HEK293T (cell line): Measurements from ENCODE around the gene TRPM3.

Experiments
- CTCF ChIA-PET: fragments of 350-600 bp; formaldehyde crosslinking; extraction: SDS; loops from one replicate; lab custom pipeline; 2021; ENCODE audit warnings: antibody characterized with exemption, inconsistent platforms; lab: Yijun Ruan, JAX
- POLR2A ChIA-PET: fragments of 350-600 bp; formaldehyde crosslinking; extraction: SDS; loops from one replicate; lab custom pipeline; 2020; ENCODE audit warnings: antibody characterized with exemption, inconsistent platforms; lab: Yijun Ruan, JAX
- DNase-seq: peaks from one replicate; pipeline ENCODE4 v3.0.0; 2012; ENCODE audit warnings: mixed read lengths; ENCODE audit errors: extremely low spot score
- ARNT ChIP-seq: fragments of 450-650 bp; IDR thresholded peaks from 2 replicates; pipeline ENCODE4 v1.6.1; 2017; ENCODE audit warnings: mild to moderate bottlenecking
- BHLHE40 ChIP-seq: fragments of 450-650 bp; IDR thresholded peaks from 2 replicates; pipeline ENCODE4 v1.6.1; 2016; ENCODE audit warnings: mild to moderate bottlenecking, moderate library complexity, borderline replicate concordance
- CTBP1 ChIP-seq: fragments of 450-650 bp; IDR thresholded peaks from 2 replicates; pipeline ENCODE4 v1.6.1; 2016; ENCODE audit warnings: borderline replicate concordance
- ELF4 ChIP-seq: fragments of 450-650 bp; IDR thresholded peaks from 2 replicates; pipeline ENCODE4 v1.6.1; 2017; ENCODE audit warnings: antibody characterized with exemption
- FOXA1 ChIP-seq: fragments of 450-650 bp; IDR thresholded peaks from 2 replicates; pipeline ENCODE4 v1.6.1; 2016; ENCODE audit warnings: mild to moderate bottlenecking
- FOXK2 ChIP-seq: fragments of 450-650 bp; IDR thresholded peaks from 2 replicates; pipeline ENCODE4 v1.6.1; 2016; ENCODE audit warnings: mild to moderate bottlenecking
- FOXM1 ChIP-seq: fragments of 450-650 bp; IDR thresholded peaks from 2 replicates; pipeline ENCODE4 v1.6.1; 2017; ENCODE audit warnings: mild to moderate bottlenecking, borderline replicate concordance
- HDGF ChIP-seq: fragments of 450-650 bp; IDR thresholded peaks from 2 replicates; pipeline ENCODE4 v1.6.1; 2017; ENCODE audit warnings: antibody characterized with exemption, borderline replicate concordance
- L3MBTL2 ChIP-seq: fragments of 450-650 bp; conservative IDR thresholded peaks from 2 replicates; pipeline ENCODE4 v1.6.1; 2016; ENCODE audit warnings: mild to moderate bottlenecking
- LEF1 ChIP-seq: fragments of 450-650 bp; IDR thresholded peaks from 2 replicates; pipeline ENCODE4 v1.6.1; 2017; ENCODE audit warnings: mild to moderate bottlenecking, borderline replicate concordance
- NFRKB ChIP-seq: fragments of 450-650 bp; IDR thresholded peaks from 2 replicates; pipeline ENCODE4 v1.6.1; 2016; ENCODE audit warnings: mild to moderate bottlenecking, moderate library complexity
- SP1 ChIP-seq: fragments of 450-650 bp; IDR thresholded peaks from 2 replicates; pipeline ENCODE4 v1.6.1; 2017
- SUZ12 ChIP-seq: fragments of 450-650 bp; IDR thresholded peaks from 2 replicates; pipeline ENCODE4 v1.6.1; 2016; ENCODE audit warnings: mild to moderate bottlenecking
- TARDBP ChIP-seq: fragments of 450-650 bp; IDR thresholded peaks from 2 replicates; pipeline ENCODE4 v1.6.1; 2016
- ZNF384 ChIP-seq: fragments of 450-650 bp; IDR thresholded peaks from 2 replicates; pipeline ENCODE4 v1.6.1; 2016
- TF ChIP-seq, protein P1 (sequence below): fragments of 450-650 bp; IDR thresholded peaks from 2 replicates; pipeline ENCODE4 v1.6.1; 2016

The TRPM3 gene

GRCh38 chr9:70493029-70493428 lies 628.4 kb downstream of the TRPM3 start:
- no peak for DNase-seq
- ChIA-PET POLR2A (no interaction called here), CTCF (no interaction called here)
- TF ChIP-seq L3MBTL2 (no peak), BHLHE40 (no peak), ZNF384 (no peak), CTBP1 (no peak), NFRKB (no peak), FOXK2 (no peak), FOXA1 (no peak), ARNT (no peak), HDGF (no peak), ELF4 (no peak), FOXM1 (no peak), SUZ12 (no peak), TARDBP (no peak), LEF1 (no peak), SP1 (no peak)
- TF ChIP-seq, protein P1, sequence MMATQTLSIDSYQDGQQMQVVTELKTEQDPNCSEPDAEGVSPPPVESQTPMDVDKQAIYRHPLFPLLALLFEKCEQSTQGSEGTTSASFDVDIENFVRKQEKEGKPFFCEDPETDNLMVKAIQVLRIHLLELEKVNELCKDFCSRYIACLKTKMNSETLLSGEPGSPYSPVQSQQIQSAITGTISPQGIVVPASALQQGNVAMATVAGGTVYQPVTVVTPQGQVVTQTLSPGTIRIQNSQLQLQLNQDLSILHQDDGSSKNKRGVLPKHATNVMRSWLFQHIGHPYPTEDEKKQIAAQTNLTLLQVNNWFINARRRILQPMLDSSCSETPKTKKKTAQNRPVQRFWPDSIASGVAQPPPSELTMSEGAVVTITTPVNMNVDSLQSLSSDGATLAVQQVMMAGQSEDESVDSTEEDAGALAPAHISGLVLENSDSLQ, result no peak

DNA sequence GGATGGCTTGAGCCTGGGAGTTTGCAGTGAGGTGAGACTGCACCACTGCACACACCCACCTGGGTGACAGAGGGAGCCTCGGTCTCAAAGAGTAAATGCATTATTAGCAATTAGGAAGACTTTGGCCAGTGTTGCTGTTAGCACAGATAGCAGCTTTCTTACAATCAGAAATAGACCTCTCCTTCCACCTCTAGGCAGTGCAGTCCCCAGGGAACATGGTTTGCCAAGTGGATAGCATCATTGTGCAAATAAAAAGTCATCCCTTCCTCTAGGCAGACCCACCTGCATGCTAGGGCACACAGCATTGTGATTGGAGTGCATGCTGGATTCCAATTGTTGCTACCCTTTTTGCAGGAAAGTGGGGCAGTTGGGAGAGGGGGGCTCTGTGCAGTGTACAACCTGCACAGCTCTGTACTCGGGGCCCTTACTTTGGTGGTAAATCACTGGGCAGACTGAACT lies 629.1 kb downstream of the TRPM3 start:
- CTCF ChIA-PET, result no interaction called here
- no peak for DNase-seq
- POLR2A ChIA-PET, result no interaction called here
- TF ChIP-seq TARDBP, result no peak
- no peak for TF ChIP-seq SUZ12
- no peak for TF ChIP-seq HDGF
- no peak for TF ChIP-seq BHLHE40
- TF ChIP-seq CTBP1, result no peak
- TF ChIP-seq LEF1, result no peak
- TF ChIP-seq ELF4, result no peak

GRCh38 chr9:70491426-70492318 lies 629.7 kb downstream of the TRPM3 start:
- DNase-seq, result no peak
- ChIA-PET CTCF (interaction anchor here (0.6 kb wide), 1 partner anchor 13 kb away, joined by 5 read pairs; no protein-coding TSS in a partner anchor), POLR2A (interaction anchor here (1.3 kb wide), 1 partner anchor 73 kb away, joined by 7 read pairs; no protein-coding TSS in a partner anchor)
- TF ChIP-seq SP1, result no peak
- TF ChIP-seq SUZ12, result no peak
- no peak for TF ChIP-seq CTBP1
- TF ChIP-seq NFRKB, result no peak
- no peak for TF ChIP-seq ARNT
- TF ChIP-seq ELF4, result no peak
- no peak for TF ChIP-seq BHLHE40
- TF ChIP-seq LEF1, result no peak
- TF ChIP-seq L3MBTL2, result no peak

GRCh38 chr9:70490478-70490877 lies 630.9 kb downstream of the TRPM3 start:
- no peak for TF ChIP-seq BHLHE40
- no peak for TF ChIP-seq SP1
- TF ChIP-seq FOXK2, result no peak
- TF ChIP-seq FOXM1, result no peak
- TF ChIP-seq ELF4, result no peak
- no peak for TF ChIP-seq TARDBP
- TF ChIP-seq ZNF384, result no peak
- no peak for TF ChIP-seq NFRKB
- TF ChIP-seq CTBP1, result no peak
- no peak for TF ChIP-seq HDGF
- TF ChIP-seq ARNT, result no peak
- TF ChIP-seq L3MBTL2, result no peak
- TF ChIP-seq SUZ12, result no peak
- TF ChIP-seq FOXA1, result no peak
- ChIA-PET POLR2A (interaction anchor here (1.3 kb wide), 1 partner anchor 72 kb away, joined by 7 read pairs; no protein-coding TSS in a partner anchor), CTCF (no interaction called here)
- DNase-seq, result no peak

- TF ChIP-seq LEF1 (no peak), ELF4 (no peak), FOXK2 (no peak), SUZ12 (no peak), FOXM1 (no peak), L3MBTL2 (no peak), NFRKB (no peak), TARDBP (no peak), ARNT (no peak), HDGF (no peak), SP1 (no peak), ZNF384 (no peak), BHLHE40 (no peak), CTBP1 (no peak), FOXA1 (no peak)
- TF ChIP-seq, protein P1, result no peak
- ChIA-PET CTCF (interaction anchor here (0.8 to 1.2 kb wide), 2 partner anchors 12 to 114 kb away, joined by 4 to 9 read pairs; no protein-coding TSS in a partner anchor), POLR2A (interaction anchor here (1.8 kb wide), 1 partner anchor 70 kb away, joined by 9 read pairs; no protein-coding TSS in a partner anchor)
- no peak for DNase-seq
Observed at GRCh38 chr9:70488793-70489105, 632.7 kb downstream of the TRPM3 start.

DNA sequence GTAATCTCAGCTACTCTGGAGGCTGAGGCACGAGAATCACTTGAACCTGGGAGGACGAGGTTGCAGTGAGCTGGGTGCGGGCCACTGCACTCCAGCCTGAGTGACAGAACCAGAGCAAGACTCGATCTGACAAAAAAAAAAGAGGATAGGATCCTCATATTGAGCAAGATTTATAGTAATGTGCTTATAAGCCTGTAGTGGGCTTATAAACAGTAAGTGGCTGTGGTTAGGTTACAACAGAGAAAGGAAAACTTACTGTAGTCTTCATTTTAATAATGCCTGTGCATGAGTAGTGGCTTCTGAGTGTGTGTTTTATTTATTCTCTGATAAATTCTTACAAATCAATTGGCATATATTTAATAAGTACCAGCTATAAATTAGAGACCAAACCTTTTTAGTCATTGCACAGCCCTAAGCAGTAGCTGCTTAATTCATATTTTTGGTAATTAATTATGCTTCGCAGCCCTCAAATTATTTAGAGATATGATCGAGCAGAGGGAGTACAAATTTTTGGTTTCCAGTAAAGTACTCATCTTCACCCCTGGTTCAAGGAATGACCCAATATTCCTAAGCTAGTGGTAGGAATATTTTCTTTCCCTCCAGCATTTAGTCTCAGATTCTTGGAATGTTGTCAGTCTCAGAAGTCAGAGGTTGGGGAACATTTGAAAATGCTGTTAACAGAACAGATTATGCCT lies 633.2 kb downstream of the TRPM3 start:
- POLR2A ChIA-PET, result interaction anchor here (0.6 to 1.8 kb wide), 2 partner anchors 67 to 69 kb away, joined by 3 to 9 read pairs; no protein-coding TSS in a partner anchor
- CTCF ChIA-PET, result interaction anchor here (0.8 to 1.2 kb wide), 2 partner anchors 13 to 114 kb away, joined by 4 to 9 read pairs; no protein-coding TSS in a partner anchor
- no peak for TF ChIP-seq FOXM1
- no peak for DNase-seq
